ENCODE data around the gene LSS. TPM values are rescaled to one million over a fixed set of nuclear protein-coding genes. Genes with fewer than 3 reads are reported as not detected.

Gene LSS
- polyA plus RNA-seq, 6 donors from 2014 or later: 6.4 to 10.5 (median 8.9) TPM

DNA sequence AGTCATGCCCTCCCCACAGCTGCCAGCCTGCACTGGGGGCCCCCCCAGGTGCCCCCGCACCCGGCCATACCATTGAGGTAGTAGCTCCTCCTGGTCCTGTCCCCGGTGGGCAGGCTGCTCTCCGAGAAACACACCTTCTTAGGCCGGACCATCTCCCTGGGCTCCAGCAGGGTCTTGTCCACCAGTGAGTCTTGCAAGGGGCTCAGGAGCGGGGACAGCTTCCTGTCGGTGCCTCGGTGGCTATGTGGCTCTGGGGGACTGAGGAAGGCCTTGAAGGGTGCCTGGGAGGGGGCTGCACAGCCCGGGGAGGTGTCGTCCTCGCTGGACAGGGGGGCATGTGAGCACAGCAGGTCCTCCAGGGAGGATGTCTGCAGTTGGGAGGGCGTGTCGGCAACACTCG lies 60.3 kb downstream of the LSS start:
- no peaks in the 10 kb centered on the region for H3K36me3 Mint-ChIP-seq
- DNase-seq: no peak
- no peak overlapping the region for H3K4me3 Mint-ChIP-seq
- peaks cover 0 to 1% (median 0%) of the 10 kb centered on the region in 3 donors for H3K27me3 Mint-ChIP-seq
- peaks cover 0 to 11% (median 6%) of the 10 kb centered on the region in 3 donors for H3K4me1 Mint-ChIP-seq
- no peak for ATAC-seq (ENCODE audit: low read depth in 2 of 2)
- no peak overlapping the region for H3K27ac Mint-ChIP-seq
- peaks cover 0 to 3% (median 0%) of the 10 kb centered on the region in 7 donors for H3K9me3 Mint-ChIP-seq

DNA sequence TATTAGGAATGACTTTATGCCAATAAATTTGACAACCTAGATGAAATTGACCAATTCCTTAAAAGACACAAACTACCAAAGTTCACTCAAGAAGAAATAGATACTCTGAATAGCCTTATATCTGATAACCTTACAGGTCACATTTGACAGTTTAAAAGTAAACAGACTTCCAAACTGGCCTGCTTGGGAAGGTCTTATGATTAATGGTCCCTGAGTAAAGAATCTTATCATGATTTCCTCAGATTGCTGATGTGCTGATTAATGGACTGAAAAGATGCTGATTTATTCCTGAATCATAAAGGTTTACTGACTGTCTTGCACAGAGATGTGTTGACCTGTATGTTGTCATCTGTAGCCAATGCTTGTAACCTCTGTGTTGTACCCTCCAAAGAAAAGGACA lies 63.5 kb downstream of the LSS start:
- Mint-ChIP-seq H3K36me3 (no peaks in the 10 kb centered on the region), H3K27me3 (peaks cover 0 to 4% (median 0%) of the 10 kb centered on the region in 3 donors), H3K27ac (no peak overlapping the region), H3K4me3 (no peak overlapping the region), H3K4me1 (peaks cover 0 to 3% (median 0%) of the 10 kb centered on the region in 3 donors), H3K9me3 (peaks cover 0 to 2% (median 0%) of the 10 kb centered on the region in 7 donors)
- ATAC-seq (ENCODE audit: low read depth in 2 of 2) (no peak), DNase-seq (no peak)

DNA sequence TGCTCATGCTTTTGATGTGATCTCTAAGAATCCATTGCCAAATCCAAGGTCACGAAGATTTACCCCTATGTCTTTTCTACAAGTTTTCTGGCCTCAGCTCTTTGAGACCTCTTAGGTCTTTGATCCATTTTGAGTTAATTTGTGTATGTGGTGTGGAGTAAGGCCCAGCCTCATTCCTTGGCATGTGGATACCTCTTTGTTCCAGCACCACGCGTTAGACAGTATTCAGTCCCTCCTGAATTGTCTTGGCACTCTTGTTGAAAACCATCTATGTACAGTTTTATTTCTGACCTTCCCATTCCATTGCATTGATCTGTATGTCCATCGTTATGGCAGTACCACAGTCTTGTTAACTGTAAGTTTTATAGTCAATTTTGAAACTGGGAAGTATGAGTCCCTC lies 65.2 kb downstream of the LSS start:
- Mint-ChIP-seq H3K4me3 (no peak overlapping the region), H3K27me3 (peaks cover 0 to 4% (median 0%) of the 10 kb centered on the region in 3 donors), H3K4me1 (peaks cover 0 to 3% (median 0%) of the 10 kb centered on the region in 3 donors), H3K27ac (no peak overlapping the region), H3K9me3 (peaks cover 0 to 2% (median 0%) of the 10 kb centered on the region in 7 donors), H3K36me3 (no peaks in the 10 kb centered on the region)
- ATAC-seq (ENCODE audit: low read depth in 2 of 2) (no peak), DNase-seq (no peak)

GRCh38 chr21:46161633-46162592 lies 66.7 kb downstream of the LSS start:
- Mint-ChIP-seq H3K4me3 (no peak overlapping the region), H3K27me3 (peaks cover 0 to 4% (median 0%) of the 10 kb centered on the region in 3 donors), H3K27ac (no peak overlapping the region), H3K9me3 (peaks cover 0 to 2% (median 0%) of the 10 kb centered on the region in 7 donors), H3K4me1 (peaks cover 0 to 3% (median 0%) of the 10 kb centered on the region in 3 donors), H3K36me3 (no peaks in the 10 kb centered on the region)
- DNase-seq (no peak), ATAC-seq (ENCODE audit: low read depth in 2 of 2) (no peak)

- Mint-ChIP-seq H3K4me3 (no peak overlapping the region), H3K27ac (peak overlapping the region in 1 of 6 donors; percentile 93), H3K36me3 (no peaks in the 10 kb centered on the region), H3K4me1 (peaks cover 0 to 3% (median 0%) of the 10 kb centered on the region in 3 donors), H3K9me3 (peaks cover 0 to 2% (median 0%) of the 10 kb centered on the region in 7 donors), H3K27me3 (peaks cover 0 to 4% (median 0%) of the 10 kb centered on the region in 3 donors)
- DNase-seq (no peak), ATAC-seq (ENCODE audit: low read depth in 2 of 2) (no peak)
Observed at GRCh38 chr21:46160907-46161632, 67.5 kb downstream of the LSS start.

DNA sequence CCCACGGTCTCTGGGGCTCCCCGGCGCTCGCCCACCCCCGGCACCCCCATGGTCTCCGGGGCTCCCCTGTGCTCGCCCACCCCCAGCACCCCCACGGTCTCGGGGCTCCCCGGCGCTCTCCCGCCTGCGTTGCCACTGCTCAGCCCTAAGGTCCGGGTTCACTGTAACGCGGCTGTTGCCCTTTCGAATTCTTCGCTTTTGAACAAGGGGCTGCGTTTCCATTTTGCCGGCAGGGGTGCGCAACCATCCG lies 68.0 kb downstream of the LSS start:
- Mint-ChIP-seq H3K36me3 (no peaks in the 10 kb centered on the region), H3K27me3 (peaks cover 0 to 4% (median 0%) of the 10 kb centered on the region in 3 donors), H3K4me3 (no peak overlapping the region), H3K4me1 (peaks cover 0 to 3% (median 0%) of the 10 kb centered on the region in 3 donors), H3K27ac (peak overlapping the region in 1 of 6 donors; percentile 93), H3K9me3 (peaks cover 0 to 2% (median 0%) of the 10 kb centered on the region in 7 donors)
- ATAC-seq (ENCODE audit: low read depth in 2 of 2) (no peak), DNase-seq (no peak)

DNA sequence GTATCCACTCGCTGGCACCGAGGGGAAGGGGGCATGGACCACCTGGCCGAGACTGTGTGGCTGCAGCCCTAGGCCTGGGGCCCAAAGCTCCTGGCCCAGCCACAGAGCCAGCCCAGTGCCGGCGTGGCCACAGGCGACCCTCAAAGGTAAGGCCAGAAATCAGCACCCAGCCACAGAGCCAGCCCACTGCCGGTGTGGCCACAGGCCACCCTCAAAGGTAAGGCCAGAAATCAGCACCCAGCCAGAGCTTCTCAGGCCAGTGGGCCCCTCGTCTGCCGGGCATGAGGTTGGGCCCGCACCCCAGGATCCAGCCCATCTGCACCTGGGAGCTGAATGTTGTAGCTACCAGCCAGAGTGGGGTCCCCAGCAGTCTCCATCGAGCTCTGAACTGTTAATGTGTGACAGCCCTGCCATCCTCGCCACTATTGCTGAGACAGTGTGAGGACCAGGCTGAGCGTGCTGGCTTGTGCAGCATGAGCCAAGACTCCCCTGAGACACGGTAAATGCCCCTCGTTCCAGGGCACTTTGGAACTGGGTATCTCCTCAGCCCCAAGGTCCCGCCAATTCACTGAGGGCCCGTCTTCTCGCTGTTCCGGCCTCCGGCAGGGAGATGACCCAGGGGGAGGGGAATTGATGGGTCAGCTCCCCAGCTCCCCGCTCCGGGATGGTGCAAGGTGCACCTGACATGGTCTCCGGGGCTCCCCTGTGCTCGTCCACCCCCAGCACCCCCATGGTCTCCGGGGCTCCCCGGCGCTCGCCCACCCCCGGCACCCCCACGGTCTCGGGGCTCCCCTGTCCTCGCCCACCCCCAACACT lies 68.5 kb downstream of the LSS start:
- no peaks in the 10 kb centered on the region for H3K36me3 Mint-ChIP-seq
- H3K27me3 Mint-ChIP-seq: peaks cover 0 to 4% (median 0%) of the 10 kb centered on the region in 3 donors
- no peak overlapping the region for H3K4me3 Mint-ChIP-seq
- ATAC-seq (ENCODE audit: low read depth in 2 of 2) (no peak), DNase-seq (no peak)
- peak overlapping the region in 1 of 6 donors; percentile 82 for H3K27ac Mint-ChIP-seq
- H3K9me3 Mint-ChIP-seq: peaks cover 0 to 2% (median 0%) of the 10 kb centered on the region in 7 donors
- H3K4me1 Mint-ChIP-seq: peaks cover 0 to 3% (median 0%) of the 10 kb centered on the region in 3 donors

DNA sequence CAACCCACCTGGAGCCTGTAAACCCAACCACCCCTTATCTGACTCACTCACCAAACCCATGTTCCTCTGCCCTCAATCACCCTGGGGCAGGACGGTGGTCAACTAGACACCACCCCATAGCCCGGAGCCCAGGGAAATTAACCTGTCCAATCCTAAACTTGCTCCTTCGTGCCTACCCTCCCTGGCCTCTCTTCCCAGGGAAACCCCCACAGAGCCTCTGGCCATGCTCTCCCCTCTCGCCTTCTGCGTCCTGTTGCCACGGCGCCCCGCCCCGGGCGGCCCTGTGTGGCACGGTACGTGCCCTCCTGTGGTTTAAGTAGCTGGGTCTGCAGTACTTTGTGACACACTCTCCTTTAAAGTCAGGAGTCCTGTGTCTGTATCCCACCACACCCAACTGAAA lies 69.2 kb downstream of the LSS start:
- Mint-ChIP-seq H3K36me3 (no peaks in the 10 kb centered on the region), H3K27me3 (peaks cover 0 to 4% (median 0%) of the 10 kb centered on the region in 3 donors), H3K27ac (peak overlapping the region in 1 of 6 donors; percentile 86), H3K4me1 (peaks cover 0 to 3% (median 0%) of the 10 kb centered on the region in 3 donors), H3K9me3 (peaks cover 0 to 2% (median 0%) of the 10 kb centered on the region in 7 donors), H3K4me3 (no peak overlapping the region)
- ATAC-seq (ENCODE audit: low read depth in 2 of 2) (no peak), DNase-seq (no peak)

DNA sequence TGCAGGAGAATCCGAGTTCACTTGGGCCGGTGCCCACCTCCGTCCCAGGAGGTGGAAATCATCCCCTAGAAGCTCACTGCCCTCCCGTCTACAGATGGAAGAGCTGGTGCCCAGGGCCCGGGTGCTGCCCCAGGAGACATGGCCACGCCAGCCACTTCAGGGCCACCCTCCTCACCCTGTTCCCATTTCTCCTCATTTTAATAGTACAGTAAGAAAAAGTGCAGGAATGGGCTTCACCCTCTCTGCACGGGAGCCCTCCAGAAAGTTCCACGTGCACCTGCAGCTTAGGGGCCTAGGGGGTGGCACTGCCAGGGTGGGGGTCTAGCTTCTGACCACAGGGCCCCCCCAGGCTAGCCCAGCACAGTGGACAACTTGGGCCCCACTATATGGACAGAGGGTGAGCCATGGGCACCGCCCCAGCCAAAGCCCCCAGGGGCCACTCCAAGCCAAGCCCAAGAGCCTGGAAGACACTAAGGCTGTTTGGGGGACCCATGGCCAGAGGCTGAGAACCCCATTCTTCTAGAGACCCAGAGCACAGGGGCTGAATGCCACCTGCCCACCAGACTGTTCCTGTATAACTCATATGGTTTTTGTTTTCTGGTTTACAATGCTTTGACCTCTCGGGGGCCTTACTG lies 69.8 kb downstream of the LSS start:
- no peak overlapping the region for H3K27ac Mint-ChIP-seq
- H3K27me3 Mint-ChIP-seq: peaks cover 0 to 4% (median 0%) of the 10 kb centered on the region in 3 donors
- no peak overlapping the region for H3K4me3 Mint-ChIP-seq
- no peak for DNase-seq
- H3K9me3 Mint-ChIP-seq: peaks cover 0 to 2% (median 0%) of the 10 kb centered on the region in 7 donors
- no peaks in the 10 kb centered on the region for H3K36me3 Mint-ChIP-seq
- peaks cover 0 to 3% (median 0%) of the 10 kb centered on the region in 3 donors for H3K4me1 Mint-ChIP-seq
- ATAC-seq (ENCODE audit: low read depth in 2 of 2): no peak

DNA sequence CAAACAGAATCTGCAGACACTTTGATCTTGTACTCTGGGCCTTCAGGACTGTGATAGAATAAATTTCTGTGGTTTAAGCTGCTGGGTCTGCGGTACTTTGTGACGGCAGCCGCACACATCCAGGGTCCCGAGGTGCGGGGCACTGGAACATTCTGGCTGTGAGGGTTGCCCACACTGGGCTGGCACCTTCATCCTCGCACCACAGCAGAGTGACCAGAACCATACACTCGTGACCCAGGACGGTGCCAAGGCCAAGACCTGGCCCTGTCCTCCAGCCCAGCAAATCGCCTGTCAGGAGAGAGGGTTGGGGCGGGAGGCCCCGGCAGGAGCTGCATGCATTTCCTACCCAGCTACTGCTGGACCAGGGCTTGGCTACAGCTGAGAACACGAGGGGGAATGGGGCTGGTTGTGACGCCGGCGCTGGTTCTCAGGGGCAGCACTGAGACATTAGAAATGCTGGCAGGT lies 70.6 kb downstream of the LSS start:
- Mint-ChIP-seq H3K27me3 (peaks cover 0 to under 1% (median 0%) of the 10 kb centered on the region in 3 donors), H3K4me3 (no peak overlapping the region), H3K36me3 (no peaks in the 10 kb centered on the region), H3K9me3 (peaks cover 0 to 2% (median 0%) of the 10 kb centered on the region in 7 donors), H3K27ac (peak overlapping the region in 2 of 6 donors; percentile 41 to 54), H3K4me1 (peaks cover 0 to 3% (median 0%) of the 10 kb centered on the region in 3 donors)
- ATAC-seq (ENCODE audit: low read depth in 2 of 2): no peak
- no peak for DNase-seq

DNA sequence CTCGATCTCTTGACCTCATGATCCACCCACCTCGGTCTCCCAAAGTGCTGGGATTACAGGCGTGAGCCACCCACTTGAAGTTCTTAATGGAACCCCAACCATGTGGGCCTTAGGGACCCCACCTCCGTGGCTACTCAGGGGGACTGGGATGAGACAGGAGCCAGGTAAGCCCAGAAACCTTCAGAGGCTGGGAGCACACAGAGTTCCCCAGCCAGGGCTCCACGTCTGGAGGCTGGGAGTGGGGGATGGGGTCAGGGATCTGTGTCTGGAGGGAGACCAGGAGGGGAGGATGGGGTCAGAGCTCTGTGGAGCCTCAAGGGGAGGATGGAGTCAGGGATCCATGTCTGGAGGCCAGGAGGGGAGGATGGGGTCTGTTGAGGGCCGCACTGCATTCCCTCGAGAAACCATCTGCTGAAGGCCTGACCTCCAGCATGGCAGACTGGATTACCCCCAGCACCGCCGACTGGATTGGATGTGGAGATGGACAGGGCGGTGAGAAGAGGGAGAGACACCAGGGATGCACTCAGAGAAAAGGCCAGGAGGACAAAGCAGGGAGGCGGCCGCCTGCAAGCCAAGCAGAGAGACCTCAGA lies 71.1 kb downstream of the LSS start:
- ATAC-seq (ENCODE audit: low read depth in 2 of 2) (no peak), DNase-seq (no peak)
- Mint-ChIP-seq H3K36me3 (no peaks in the 10 kb centered on the region), H3K27me3 (no peaks in the 10 kb centered on the region), H3K9me3 (no peaks in the 10 kb centered on the region), H3K4me1 (peaks cover 0 to 2% (median 0%) of the 10 kb centered on the region in 3 donors), H3K4me3 (no peak overlapping the region), H3K27ac (peak overlapping the region in 1 of 6 donors; percentile 33)

DNA sequence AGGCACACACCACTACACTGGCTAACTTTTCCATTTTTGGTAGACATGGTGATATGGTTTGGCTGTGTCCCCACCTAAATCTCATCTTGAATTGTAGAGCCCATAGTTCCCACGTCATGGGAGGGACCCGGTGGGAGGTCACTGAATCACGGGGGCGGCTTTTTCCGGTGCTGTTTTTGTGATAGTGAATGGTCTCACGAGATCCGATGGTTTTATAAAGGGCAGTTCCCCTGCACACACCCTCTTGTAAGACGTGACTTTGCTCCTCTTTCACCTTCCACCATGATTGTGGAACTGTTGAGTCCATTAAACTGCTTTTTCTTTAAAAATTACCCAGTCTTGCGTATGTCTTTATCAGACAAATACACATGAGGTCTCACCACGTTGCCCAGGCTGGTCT lies 71.9 kb downstream of the LSS start:
- H3K27ac Mint-ChIP-seq: no peak overlapping the region
- no peak for DNase-seq
- no peaks in the 10 kb centered on the region for H3K9me3 Mint-ChIP-seq
- H3K4me1 Mint-ChIP-seq: peaks cover 0 to 2% (median 0%) of the 10 kb centered on the region in 3 donors
- H3K36me3 Mint-ChIP-seq: no peaks in the 10 kb centered on the region
- ATAC-seq (ENCODE audit: low read depth in 2 of 2): no peak
- H3K4me3 Mint-ChIP-seq: no peak overlapping the region
- no peaks in the 10 kb centered on the region for H3K27me3 Mint-ChIP-seq

All from naive B cell (primary cell).